Neural cell (in vitro differentiated cells): ENCODE data around the gene TNFRSF12A. TPM values are rescaled to one million over a fixed set of nuclear protein-coding genes. Genes with fewer than 3 reads are reported as not detected.

ENCODE experiments used
- H2AFZ ChIP-seq: fragments of 200-600, 300-800 bp; sonication (generic), shearing (Covaris generic); 2 replicates; pipeline ENCODE4 v1.6.0; 2014; ENCODE audit warnings: low read depth, mild to moderate bottlenecking, antibody characterized with exemption, low read length, moderate library complexity
- H3F3A ChIP-seq: fragments of 200-600 bp; shearing (Covaris generic); 2 replicates; pipeline ENCODE4 v1.6.1; 2016; ENCODE audit warnings: mild to moderate bottlenecking, moderate library complexity, mixed read lengths, antibody characterized with exemption, low read length; ENCODE audit not compliant: insufficient read depth, poor library complexity, severe bottlenecking
- H3K27ac ChIP-seq: fragments of 200-600, 300-800 bp; sonication (generic), shearing (Covaris generic); 2 replicates; pipeline ENCODE4 v1.5.1; 2014; ENCODE audit warnings: mild to moderate bottlenecking, low read length, moderate library complexity
- H3K27me3 ChIP-seq: fragments of 300-800, 200-600 bp; sonication (generic), shearing (Covaris generic); 2 replicates; pipeline ENCODE4 v1.6.0; 2014; ENCODE audit warnings: mild to moderate bottlenecking, low read depth, low read length, moderate library complexity; ENCODE audit not compliant: insufficient read depth
- H3K36me3 ChIP-seq: fragments of 300-800, 200-600 bp; sonication (generic), shearing (Covaris generic); 2 replicates; pipeline ENCODE4 v1.5.1; 2014; ENCODE audit warnings: mild to moderate bottlenecking, antibody characterized with exemption, low read length, moderate library complexity; ENCODE audit not compliant: insufficient read depth
- H3K4me2 ChIP-seq: fragments of 300-800, 200-600 bp; sonication (generic), shearing (Covaris generic); 2 replicates; pipeline ENCODE4 v1.6.0; 2014; ENCODE audit warnings: mild to moderate bottlenecking, low read length
- H3K4me3 ChIP-seq: fragments of 300-800, 200-600 bp; sonication (generic), shearing (Covaris generic); 2 replicates; pipeline ENCODE4 v1.5.1; 2014; ENCODE audit warnings: mild to moderate bottlenecking, low read length, moderate library complexity
- H3K79me2 ChIP-seq: fragments of 200-600 bp; shearing (Covaris generic); replicated peaks from 2 replicates; pipeline ENCODE4 v1.6.0; 2014; ENCODE audit warnings: mild to moderate bottlenecking, low read length, moderate library complexity; ENCODE audit not compliant: insufficient read depth
- H3K9ac ChIP-seq: fragments of 300-800, 200-600 bp; sonication (generic), shearing (Covaris generic); 2 replicates; pipeline ENCODE4 v1.6.1; 2016; ENCODE audit warnings: mild to moderate bottlenecking, low read length, mixed read lengths
- H3K9me2 ChIP-seq: fragments of 200-600 bp; shearing (Covaris generic); 2 replicates; pipeline ENCODE4 v1.6.1; 2016; ENCODE audit warnings: mild to moderate bottlenecking, low read length, mixed read lengths; ENCODE audit not compliant: insufficient read depth
- H3K9me3 ChIP-seq: fragments of 200-600, 300-800 bp; sonication (generic), shearing (Covaris generic); 2 replicates; pipeline ENCODE4 v1.6.1; 2016; ENCODE audit warnings: mild to moderate bottlenecking, mixed run types, low read length, moderate library complexity, mixed read lengths
- H4K20me1 ChIP-seq: fragments of 200-600 bp; shearing (Covaris generic); 2 replicates; pipeline ENCODE4 v1.6.1; 2016; ENCODE audit warnings: mild to moderate bottlenecking, mixed run types; ENCODE audit not compliant: insufficient read depth
- CTCF ChIP-seq: fragments of 450-650 bp; IDR thresholded peaks from 2 replicates; pipeline ENCODE4 v1.5.1; 2014; ENCODE audit warnings: antibody characterized with exemption, mild to moderate bottlenecking, moderate library complexity; ENCODE audit not compliant: poor library complexity, severe bottlenecking
- EP300 ChIP-seq: fragments of 450-650 bp; conservative IDR thresholded peaks from 2 replicates; pipeline ENCODE4 v1.6.1; 2014; ENCODE audit warnings: antibody characterized with exemption, mild to moderate bottlenecking, moderate library complexity; ENCODE audit not compliant: poor library complexity, severe bottlenecking
- EZH2 ChIP-seq: fragments of 200-600, 300-800 bp; shearing (Covaris generic), sonication (generic); IDR thresholded peaks from 2 replicates; pipeline ENCODE4 v1.6.1; 2014; ENCODE audit warnings: antibody characterized with exemption, low read length, borderline replicate concordance, mild to moderate bottlenecking; ENCODE audit not compliant: insufficient read depth, poor library complexity, severe bottlenecking
- MXI1 ChIP-seq: fragments of 450-650 bp; conservative IDR thresholded peaks from 2 replicates; pipeline ENCODE4 v1.6.1; 2014; ENCODE audit warnings: antibody characterized with exemption, mild to moderate bottlenecking; ENCODE audit not compliant: poor library complexity, severe bottlenecking
- POLR2AphosphoS5 ChIP-seq: IDR thresholded peaks from 2 replicates; pipeline ENCODE4 v1.6.1; 2012
- RAD21 ChIP-seq: fragments of 450-650 bp; conservative IDR thresholded peaks from 2 replicates; pipeline ENCODE4 v1.6.1; 2014; ENCODE audit warnings: antibody characterized with exemption, mild to moderate bottlenecking, moderate library complexity
- REST ChIP-seq: IDR thresholded peaks from 2 replicates; pipeline ENCODE4 v1.6.1; 2012; ENCODE audit warnings: borderline replicate concordance
- SMC3 ChIP-seq: fragments of 450-650 bp; conservative IDR thresholded peaks from 2 replicates; pipeline ENCODE4 v1.6.1; 2014; ENCODE audit warnings: antibody characterized with exemption, mild to moderate bottlenecking, moderate library complexity; ENCODE audit not compliant: poor library complexity
- TAF1 ChIP-seq: IDR thresholded peaks from 2 replicates; pipeline ENCODE4 v1.6.1; 2012; ENCODE audit warnings: low read depth
- polyA plus RNA-seq: library from polyadenylated mRNA; depleted of rRNA; stranded (reverse); fragments of >200 nt; gene quantifications from 2 replicates; pipeline ENCODE4 v1.2.3, GENCODE V29; 2014

TNFRSF12A gene
- polyA plus RNA-seq, 1 donor from 2014 or later: 2.3 TPM

GRCh38 chr16:3036726-3037315, 16.7 kb downstream of the TNFRSF12A start, which contains the start of gene BICDL2:
BICDL2 (minus strand) TSS chr16:3036944; CDS start chr16:3035496, 1,448 bp downstream.
- no peaks in the 10 kb centered on the region for H3K9me2 ChIP-seq
- H2AFZ ChIP-seq: no peak within 1 kb of the TSS
- H3K4me2 ChIP-seq: no peak within 1 kb of the TSS
- H3K27ac ChIP-seq: no peak within 1 kb of the TSS
- no peaks in the 10 kb centered on the region for H3K79me2 ChIP-seq
- no peak within 1 kb of the TSS for H3K9ac ChIP-seq
- H4K20me1 ChIP-seq: no peaks in the 10 kb centered on the region
- TF ChIP-seq REST (no peak), RAD21 (no peak), EP300 (no peak), TAF1 (no peak), EZH2 (no peak), CTCF (no peak), POLR2AphosphoS5 (no peak), MXI1 (no peak), SMC3 (no peak)
- H3K9me3 ChIP-seq: no peaks in the 10 kb centered on the region
- H3F3A ChIP-seq: no peaks in the 10 kb centered on the region
- peaks cover 76% of the 10 kb centered on the region for H3K27me3 ChIP-seq
- H3K4me3 ChIP-seq: no peak within 1 kb of the TSS
- H3K36me3 ChIP-seq: no peaks in the 10 kb centered on the region

- H3K27ac ChIP-seq: no peak overlapping the region
- no peaks in the 10 kb centered on the region for H3F3A ChIP-seq
- no peaks in the 10 kb centered on the region for H3K9me3 ChIP-seq
- H3K9ac ChIP-seq: no peak overlapping the region
- H3K79me2 ChIP-seq: no peaks in the 10 kb centered on the region
- no peak overlapping the region for H2AFZ ChIP-seq
- H4K20me1 ChIP-seq: no peaks in the 10 kb centered on the region
- no peak for TF ChIP-seq RAD21
- no peak overlapping the region for H3K4me2 ChIP-seq
- no peaks in the 10 kb centered on the region for H3K36me3 ChIP-seq
- no peaks in the 10 kb centered on the region for H3K9me2 ChIP-seq
- peaks cover 77% of the 10 kb centered on the region for H3K27me3 ChIP-seq
- no peak overlapping the region for H3K4me3 ChIP-seq
Observed at GRCh38 chr16:3038256-3038655, 18.1 kb downstream of the TNFRSF12A start.

GRCh38 chr16:3038896-3039295, 18.7 kb downstream of the TNFRSF12A start:
- Histone ChIP-seq H3K36me3 (no peaks in the 10 kb centered on the region), H2AFZ (no peak overlapping the region), H3K9ac (no peak overlapping the region), H3K4me3 (no peak overlapping the region), H4K20me1 (no peaks in the 10 kb centered on the region), H3K79me2 (no peaks in the 10 kb centered on the region), H3K9me2 (no peaks in the 10 kb centered on the region), H3K4me2 (no peak overlapping the region), H3K27me3 (peaks cover 77% of the 10 kb centered on the region), H3K27ac (no peak overlapping the region), H3K9me3 (no peaks in the 10 kb centered on the region), H3F3A (no peaks in the 10 kb centered on the region)
- TF ChIP-seq EZH2 (no peak), EP300 (no peak), TAF1 (no peak)
